GM06990 (cell line): ENCODE measurements around the gene GNG7.
"Not testable (repeated sequence)": the region's sequence is repeated elsewhere in the genome, so short reads cannot be mapped to it uniquely, and the experiment has no call there.

Source experiments
- DNase-seq: peaks from one replicate; pipeline ENCODE4 v3.0.0-alpha.2; 2011; ENCODE audit not compliant: insufficient read length; ENCODE audit errors: extremely low read depth
- H3K27me3 ChIP-seq: replicated peaks from 2 replicates; pipeline ENCODE4 v1.6.0; 2011; ENCODE audit warnings: low read length; ENCODE audit not compliant: control insufficient read depth, insufficient read depth
- H3K36me3 ChIP-seq: 2 replicates; pipeline ENCODE4 v1.5.1; 2011; ENCODE audit warnings: low read length; ENCODE audit not compliant: control insufficient read depth, insufficient read depth
- H3K4me3 ChIP-seq: replicated peaks from 2 replicates; pipeline ENCODE4 v1.5.1; 2011; ENCODE audit warnings: low read depth, mild to moderate bottlenecking, control low read depth, low read length
- CTCF ChIP-seq: IDR thresholded peaks from 2 replicates; pipeline ENCODE4 v1.5.1; 2011; ENCODE audit warnings: low read length, control low read depth, mild to moderate bottlenecking, inconsistent platforms; ENCODE audit not compliant: insufficient read depth, poor library complexity, severe bottlenecking

GNG7 gene

GRCh38 chr19:2607712-2608601 is 94.5 kb downstream of the GNG7 start:
- no peaks in the 10 kb centered on the region for H3K27me3 ChIP-seq
- no peak for TF ChIP-seq CTCF
- no peaks in the 10 kb centered on the region; the same call in none of the 2 replicates for H3K36me3 ChIP-seq
- peak; percentile 89 for DNase-seq
- peak overlapping the region; percentile 64 for H3K4me3 ChIP-seq

DNA sequence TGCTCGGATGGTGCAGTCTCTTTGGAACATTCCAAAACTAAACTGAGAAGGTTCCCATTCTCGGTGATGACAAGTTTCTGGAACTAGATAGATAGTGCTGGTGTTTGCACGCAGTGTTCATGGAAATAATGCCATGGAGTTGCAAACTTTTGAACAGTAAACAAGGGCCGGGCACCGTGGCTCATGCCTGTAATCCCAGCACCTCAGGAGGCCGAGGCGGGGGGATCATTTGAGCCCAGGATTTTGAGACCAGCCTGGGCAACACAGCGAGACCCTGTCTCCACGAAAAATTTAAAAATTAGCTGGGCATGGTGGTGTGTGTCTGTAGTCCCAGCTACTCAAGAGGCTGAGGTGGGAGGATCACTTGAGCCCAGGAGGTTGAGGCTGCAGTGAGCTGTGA is 95.7 kb downstream of the GNG7 start:
- H3K4me3 ChIP-seq, H3K27me3 ChIP-seq, H3K36me3 ChIP-seq, DNase-seq: not testable (repeated sequence)

GRCh38 chr19:2605889-2606288 is 96.6 kb downstream of the GNG7 start:
- not testable (repeated sequence) for DNase-seq, H3K36me3 ChIP-seq, H3K4me3 ChIP-seq, H3K27me3 ChIP-seq

GRCh38 chr19:2604747-2605329 is 97.7 kb downstream of the GNG7 start:
- Histone ChIP-seq H3K27me3 (no peaks in the 10 kb centered on the region), H3K36me3 (peaks cover 2% of the 10 kb centered on the region), H3K4me3 (no peak overlapping the region)
- no peak for TF ChIP-seq CTCF
- DNase-seq = no peak

GRCh38 chr19:2603334-2603733 is 99.2 kb downstream of the GNG7 start:
- Histone ChIP-seq H3K4me3 (no peak overlapping the region), H3K27me3 (no peaks in the 10 kb centered on the region), H3K36me3 (peaks cover 2% of the 10 kb centered on the region)
- DNase-seq = no peak
- TF ChIP-seq CTCF = no peak

- peaks cover 2% of the 10 kb centered on the region for H3K36me3 ChIP-seq
- no peak overlapping the region for H3K4me3 ChIP-seq
- no peak for TF ChIP-seq CTCF
- H3K27me3 ChIP-seq = no peaks in the 10 kb centered on the region
- DNase-seq = no peak
These were observed 99.9 kb downstream of the GNG7 start for GRCh38 chr19:2602391-2603181.
